NCI-H524 treated with DMSO at 0.1 percent for 48 hours (cell line): ENCODE data around the gene CHCHD1.
A peak's percentile ranks its signal among the peaks of the same experiment; 100 is the strongest.
"Not testable (repeated sequence)": the region's sequence is repeated elsewhere in the genome, so short reads cannot be mapped to it uniquely, and the experiment has no call there.

Source experiments
- DNase-seq: peaks from one replicate; lab custom pipeline; 2025; lab: John Stamatoyannopoulos, UW

The CHCHD1 gene

DNA sequence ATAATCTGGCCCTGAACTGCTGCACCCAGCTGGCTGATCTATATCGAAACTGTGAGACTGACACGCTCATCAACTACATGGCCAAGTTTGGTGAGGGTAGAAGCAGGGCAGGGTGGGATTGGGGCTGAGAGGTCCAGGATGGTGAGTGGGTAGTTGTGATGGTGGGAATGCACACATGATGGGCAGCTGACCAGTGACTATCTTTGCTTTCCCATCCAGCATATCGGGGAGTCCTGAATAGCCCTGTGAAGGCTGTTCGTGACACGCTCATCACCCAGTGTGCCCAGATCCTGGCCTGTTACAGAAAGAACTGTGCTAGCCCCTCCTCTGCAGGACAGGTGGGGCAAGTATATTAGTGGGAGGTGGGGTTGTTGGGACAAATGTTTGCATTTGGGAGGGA, 12.5 kb upstream of the CHCHD1 start:
- no peak for DNase-seq

DNA sequence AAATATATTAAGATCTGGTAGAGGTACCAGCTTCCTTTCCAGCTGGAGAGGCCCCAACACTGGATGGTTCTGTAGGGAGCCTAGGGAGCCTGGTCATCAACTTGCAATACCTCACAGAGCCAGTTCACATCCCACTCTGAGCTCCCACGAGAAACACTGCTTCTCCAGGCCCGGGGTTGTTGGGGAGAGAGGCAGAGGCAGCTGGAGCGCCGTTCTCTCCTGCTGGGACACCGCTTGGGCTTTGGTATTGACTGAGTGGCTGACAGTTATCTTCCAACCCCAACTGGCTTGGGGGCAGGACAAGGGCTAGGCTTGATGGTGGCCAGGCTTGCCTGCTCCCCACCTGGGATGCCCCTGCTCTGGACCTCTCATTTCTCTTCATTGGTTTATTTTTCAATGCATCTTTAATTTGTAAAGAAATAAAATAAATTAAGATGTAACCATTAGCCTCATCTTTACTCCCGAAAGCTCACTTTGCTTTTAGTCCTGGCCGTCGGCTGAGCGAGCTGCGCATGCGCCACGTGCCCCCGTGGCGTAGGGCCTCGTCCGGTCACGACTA, 10.0 kb upstream of the CHCHD1 start:
- no peak for DNase-seq

DNA sequence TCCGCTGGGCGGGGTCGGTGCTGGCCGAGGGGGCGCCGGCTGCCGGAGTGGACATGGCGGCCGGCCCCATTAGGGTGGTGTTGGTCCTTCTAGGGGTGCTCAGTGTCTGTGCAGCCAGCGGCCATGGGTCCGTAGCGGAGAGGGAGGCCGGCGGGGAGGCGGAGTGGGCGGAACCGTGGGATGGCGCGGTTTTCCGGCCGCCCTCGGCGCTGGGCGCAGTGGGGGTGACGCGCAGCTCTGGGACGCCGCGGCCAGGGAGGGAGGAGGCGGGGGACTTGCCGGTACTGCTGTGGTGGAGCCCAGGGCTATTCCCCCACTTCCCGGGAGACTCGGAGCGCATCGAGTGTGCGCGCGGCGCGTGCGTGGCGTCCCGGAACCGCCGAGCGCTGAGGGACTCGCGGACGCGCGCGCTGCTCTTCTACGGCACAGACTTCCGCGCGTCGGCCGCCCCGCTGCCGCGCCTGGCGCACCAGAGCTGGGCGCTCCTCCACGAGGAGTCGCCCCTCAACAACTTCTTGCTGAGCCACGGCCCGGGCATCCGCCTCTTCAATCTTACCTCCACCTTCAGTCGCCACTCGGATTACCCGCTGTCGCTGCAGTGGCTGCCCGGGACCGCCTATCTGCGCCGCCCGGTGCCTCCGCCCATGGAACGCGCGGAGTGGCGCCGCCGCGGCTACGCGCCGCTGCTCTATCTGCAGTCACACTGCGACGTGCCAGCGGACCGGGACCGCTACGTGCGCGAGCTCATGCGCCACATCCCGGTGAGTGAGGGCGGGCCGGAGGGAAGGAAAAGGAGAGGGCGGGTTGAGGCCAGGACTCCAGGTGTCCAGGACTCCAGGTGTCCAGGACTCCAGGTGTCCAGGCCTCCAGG, 9.3 kb upstream of the CHCHD1 start:
- DNase-seq: no peak

DNA sequence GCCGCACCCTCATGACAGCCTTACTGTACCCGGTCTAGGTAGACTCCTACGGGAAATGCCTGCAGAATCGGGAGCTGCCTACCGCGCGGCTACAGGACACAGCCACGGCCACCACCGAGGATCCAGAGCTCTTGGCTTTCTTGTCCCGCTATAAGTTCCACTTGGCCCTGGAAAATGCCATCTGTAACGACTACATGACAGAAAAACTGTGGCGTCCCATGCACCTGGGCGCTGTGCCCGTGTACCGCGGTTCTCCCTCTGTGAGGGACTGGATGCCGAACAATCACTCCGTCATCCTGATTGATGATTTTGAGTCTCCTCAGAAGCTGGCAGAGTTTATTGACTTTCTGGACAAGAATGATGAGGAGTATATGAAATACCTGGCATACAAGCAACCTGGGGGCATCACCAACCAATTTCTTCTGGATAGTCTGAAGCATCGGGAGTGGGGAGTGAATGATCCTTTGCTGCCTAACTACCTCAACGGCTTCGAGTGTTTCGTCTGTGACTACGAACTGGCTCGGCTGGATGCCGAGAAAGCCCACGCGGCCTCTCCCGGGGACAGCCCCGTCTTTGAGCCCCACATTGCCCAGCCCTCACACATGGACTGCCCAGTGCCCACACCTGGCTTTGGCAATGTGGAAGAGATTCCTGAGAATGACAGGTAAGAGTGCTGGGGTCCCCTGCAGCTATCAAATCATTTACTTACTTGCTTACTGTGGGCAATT, 8.5 kb upstream of the CHCHD1 start:
- DNase-seq: no peak

DNA sequence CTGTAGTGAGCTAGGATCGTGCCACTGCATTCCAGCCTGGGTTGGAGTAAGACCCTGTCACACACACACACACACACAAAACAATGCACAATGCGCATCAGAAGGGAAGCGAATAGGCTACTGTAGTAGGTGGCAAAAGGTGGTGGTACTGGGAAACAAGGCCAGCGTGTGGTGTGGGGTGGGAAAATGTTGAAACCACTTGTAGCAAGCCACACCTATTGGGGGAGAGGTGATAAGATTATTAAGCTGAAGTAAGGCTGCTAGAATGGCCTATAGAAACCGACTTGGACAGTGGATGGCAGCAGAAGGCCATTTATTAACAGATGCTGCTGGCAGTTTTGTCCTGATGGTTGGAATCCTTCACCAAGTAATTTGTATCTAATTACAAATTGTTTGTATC, 7.2 kb upstream of the CHCHD1 start:
- no peak for DNase-seq

DNA sequence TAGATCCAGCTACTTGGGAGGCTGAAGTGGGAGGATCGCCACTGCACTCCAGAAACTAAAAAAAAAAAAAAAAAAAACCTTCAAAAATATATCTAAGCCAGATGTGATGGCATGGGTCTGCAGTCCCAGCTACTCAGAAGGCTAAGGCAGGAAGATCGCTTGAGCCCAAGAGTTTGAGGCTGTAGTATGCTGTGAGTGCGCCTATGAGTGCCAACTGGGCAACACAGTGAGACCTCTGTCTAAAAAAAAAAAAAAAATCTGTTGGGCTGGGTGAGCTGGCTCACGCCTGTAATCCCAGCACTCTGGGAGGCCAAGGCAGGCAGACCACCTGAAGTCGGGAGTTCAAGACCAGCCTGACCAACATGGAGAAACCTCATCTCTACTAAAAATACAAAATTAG, 2.8 kb upstream of the CHCHD1 start:
- DNase-seq: no peak

DNA sequence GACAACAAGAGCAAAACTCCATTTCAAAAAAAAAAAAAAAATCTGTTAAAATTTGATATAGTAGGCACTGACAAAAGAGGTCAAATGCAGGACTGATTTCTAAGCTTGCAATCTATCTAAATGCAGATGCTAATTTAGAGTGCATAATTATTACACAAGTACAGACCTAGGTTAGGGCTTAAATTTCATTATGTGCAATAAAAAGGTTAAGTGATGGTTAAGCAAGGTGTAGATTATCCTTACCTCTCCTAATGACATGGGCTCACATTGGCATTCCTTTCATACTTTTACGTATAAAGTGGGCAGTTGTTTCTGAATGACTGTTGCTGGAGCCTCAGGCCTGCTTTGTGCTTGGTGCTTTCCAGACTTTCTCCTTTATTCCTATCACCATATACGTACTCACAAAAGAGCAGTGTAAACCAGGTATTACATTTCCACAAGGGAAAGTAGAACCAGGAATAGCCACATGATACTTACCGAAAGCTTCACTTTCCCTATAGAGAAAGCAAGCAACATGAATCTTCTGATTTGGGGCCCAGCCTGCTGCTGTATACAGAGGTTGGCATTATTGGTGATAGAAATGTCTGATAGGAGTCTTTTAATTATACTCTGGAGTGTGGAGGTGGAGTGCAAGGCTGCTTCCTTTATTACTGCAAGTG, 2.2 kb upstream of the CHCHD1 start:
- DNase-seq: no peak

DNA sequence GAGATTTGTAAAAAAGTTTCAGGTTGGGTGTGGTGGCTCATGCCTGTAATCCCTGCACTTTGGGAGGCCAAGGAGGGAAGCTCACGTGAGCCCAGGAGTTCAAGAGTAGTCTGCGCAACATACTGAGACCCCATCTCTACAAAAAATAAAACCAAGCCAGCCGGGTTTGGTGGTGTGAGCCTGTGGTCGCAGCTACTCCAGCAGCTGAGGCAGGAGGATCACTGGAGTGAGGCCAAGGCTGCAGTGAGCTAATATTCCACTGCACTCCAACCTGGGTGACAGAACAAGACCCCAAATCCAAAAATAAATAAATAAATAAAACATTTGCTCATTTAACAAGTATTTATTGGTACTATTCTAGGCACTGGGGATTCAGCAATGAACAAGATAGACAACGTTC, 1.5 kb upstream of the CHCHD1 start:
- DNase-seq: no peak

DNA sequence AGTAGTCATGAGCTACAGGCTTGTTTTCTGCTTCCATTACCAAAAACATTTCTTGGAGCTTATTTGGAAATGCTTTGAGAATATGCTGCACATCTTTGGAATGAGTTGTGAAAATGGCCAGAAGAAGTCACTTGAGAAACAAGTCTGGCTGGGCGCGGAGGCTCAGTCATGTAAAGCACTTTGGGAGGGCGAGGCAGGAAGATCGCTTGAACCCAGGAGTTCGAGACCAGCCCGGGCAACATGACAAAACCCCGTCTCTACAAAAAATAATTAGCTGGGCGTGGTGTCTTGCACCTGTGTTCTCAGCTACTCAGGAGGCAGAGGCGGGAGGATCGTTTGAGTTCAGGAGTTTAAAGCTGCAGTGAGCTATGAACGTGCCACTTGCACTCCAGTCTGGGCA, 882 bp upstream of the CHCHD1 start:
- DNase-seq: no peak

DNA sequence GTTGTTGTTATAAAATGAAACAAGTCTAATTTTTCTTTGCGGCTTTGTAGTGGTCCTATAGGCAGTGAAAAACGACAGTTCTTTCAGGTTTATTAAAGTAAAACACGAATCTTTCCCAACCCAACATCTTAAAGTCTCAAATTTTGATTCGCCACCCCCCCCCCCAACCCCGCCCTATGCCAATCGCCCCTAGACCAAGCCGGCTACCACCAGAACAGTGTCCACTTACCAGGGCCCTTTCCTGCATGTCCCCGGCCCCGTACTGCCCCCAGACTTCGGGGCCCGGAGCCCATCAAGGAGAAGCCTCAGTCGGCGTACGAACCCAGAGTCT, 335 bp upstream of the CHCHD1 start:
- DNase-seq: no peak

DNA sequence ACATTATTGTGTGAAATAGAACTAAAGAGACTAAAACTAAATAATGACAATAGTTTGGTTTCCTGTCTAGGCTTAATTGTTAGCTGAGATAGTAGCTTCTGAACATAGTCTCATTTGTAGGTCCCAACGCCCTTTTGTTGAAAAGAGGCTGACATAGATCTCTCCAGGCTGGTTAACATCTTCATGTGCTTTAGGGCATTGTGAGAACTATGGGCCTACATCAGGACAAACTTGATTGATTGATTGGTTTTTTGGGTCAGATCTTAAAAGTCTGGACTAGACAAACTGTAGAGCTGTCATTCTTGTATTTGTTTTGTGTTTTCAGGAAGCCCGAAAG, 869 bp downstream of the CHCHD1 start:
- DNase-seq: no peak

DNA sequence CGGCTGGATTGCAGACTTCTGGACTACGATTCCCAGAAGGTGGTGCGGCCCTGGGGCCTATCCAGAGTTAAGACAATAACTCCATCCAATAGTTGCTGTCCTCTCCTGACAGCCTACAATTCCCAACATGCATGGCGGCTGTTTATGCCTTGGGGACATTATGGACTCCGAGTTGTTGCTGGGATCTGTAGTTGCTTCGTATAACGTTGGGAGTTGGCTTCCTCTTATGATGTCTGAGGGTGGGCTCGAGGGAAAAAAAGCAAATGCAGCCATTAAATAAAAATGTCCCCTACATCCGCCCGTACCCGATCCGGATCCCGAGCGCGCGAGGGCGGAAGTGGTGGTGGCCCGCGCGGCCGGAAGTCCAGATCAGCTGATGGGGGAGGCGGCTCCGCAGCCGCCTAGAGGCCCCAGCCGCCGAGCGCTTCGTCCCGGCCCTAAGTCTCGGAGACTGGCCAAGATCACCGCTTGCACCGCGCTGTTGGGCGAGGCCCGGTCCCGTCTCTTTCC, 3.4 kb downstream of the CHCHD1 start, which contains the start of gene ZSWIM8:
Gene ZSWIM8, plus strand, starts transcription at position 396 of the 510 bp plus-strand sequence. CDS start 273 bp downstream, outside the sequence.
- peak; percentile 10 for DNase-seq

DNA sequence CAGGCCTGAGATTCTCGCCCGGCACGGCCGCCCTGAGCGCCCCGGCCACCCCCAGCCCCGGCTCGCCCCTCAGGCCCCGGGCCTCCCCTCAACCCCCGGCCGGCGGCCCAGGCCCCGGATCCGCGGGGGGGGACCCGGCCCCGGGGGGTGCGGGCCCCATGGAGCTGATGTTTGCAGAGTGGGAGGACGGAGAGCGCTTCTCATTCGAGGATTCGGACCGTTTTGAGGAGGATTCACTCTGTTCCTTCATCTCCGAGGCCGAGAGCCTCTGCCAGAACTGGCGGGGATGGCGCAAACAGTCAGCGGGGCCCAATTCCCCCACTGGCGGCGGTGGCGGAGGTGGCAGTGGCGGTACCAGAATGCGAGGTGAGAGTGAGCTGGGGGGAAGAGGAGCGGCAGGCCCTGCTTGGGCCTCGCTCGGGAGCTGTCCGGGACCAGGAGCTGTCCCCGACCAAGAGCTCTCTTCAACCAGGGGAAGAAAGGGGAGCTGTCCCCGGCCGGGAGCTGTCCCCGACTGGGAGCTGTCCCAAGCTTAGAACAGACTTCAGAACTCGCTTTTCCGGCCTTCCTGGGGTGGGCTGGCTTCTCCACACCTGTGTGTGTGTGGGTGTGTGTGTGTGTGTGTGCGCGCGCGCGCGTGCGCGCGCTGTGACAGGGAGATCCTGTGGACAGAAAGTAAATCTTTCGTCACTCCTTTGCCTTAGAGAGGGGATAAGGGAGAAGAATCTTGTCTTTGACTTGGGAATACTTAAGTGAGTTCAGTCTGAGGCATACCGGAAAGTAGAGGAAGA, 4.1 kb downstream of the CHCHD1 start:
- no peak for DNase-seq

DNA sequence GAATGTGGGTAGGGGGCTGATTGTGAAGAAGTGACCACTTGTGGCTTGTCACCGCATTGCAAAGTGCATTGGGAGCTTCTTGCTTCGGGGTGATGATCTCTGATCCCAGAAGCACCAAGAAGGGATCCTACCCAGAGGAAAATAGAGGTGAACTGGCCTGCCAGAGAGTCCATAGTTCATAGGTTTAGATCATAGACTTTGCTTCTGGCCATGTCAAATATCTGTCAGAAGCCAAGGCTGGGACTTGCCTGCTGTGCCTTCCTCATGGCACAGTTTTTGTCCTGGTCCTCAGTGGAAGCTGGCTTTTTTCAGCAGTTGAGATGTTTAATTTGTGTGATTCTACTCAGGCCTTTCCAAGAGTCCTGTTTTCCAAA, 4.7 kb downstream of the CHCHD1 start:
- DNase-seq: no peak

DNA sequence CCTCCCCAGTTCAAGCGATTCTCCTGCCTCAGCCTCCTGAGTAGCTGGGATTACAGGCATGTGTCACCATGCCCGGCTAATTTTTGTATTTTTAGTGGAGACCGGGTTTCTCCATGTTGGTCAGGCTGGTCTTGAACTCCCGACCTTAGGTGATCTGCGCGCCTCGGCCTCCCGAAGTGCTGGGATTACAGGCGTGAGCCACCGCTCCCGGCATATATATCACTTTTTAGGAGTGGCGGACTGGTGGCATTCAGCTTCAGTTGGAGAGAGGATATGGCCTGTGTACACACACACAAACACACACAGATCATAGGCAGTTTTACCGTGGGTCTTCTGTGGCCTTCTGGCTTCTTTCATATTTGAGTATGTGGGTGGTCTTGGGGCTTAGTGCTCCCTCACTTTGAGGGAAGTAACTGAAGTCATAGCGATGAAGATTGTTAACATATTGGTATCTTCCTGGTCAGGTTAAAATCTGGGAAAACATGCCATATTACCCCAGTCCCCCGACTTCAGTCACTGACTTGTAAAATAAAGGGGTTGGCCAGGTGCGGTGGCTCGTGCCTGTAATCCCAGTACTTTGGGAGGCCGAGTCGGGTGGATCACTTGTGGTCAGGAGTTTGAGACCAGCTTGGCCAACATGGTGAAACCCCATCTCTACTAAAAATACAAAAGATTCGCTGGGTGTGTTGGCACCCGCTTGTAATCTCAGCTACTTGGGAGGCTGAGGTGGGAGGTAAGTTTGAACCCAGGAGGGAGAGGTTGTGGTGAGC, 5.4 kb downstream of the CHCHD1 start:
- DNase-seq: not testable (repeated sequence)

DNA sequence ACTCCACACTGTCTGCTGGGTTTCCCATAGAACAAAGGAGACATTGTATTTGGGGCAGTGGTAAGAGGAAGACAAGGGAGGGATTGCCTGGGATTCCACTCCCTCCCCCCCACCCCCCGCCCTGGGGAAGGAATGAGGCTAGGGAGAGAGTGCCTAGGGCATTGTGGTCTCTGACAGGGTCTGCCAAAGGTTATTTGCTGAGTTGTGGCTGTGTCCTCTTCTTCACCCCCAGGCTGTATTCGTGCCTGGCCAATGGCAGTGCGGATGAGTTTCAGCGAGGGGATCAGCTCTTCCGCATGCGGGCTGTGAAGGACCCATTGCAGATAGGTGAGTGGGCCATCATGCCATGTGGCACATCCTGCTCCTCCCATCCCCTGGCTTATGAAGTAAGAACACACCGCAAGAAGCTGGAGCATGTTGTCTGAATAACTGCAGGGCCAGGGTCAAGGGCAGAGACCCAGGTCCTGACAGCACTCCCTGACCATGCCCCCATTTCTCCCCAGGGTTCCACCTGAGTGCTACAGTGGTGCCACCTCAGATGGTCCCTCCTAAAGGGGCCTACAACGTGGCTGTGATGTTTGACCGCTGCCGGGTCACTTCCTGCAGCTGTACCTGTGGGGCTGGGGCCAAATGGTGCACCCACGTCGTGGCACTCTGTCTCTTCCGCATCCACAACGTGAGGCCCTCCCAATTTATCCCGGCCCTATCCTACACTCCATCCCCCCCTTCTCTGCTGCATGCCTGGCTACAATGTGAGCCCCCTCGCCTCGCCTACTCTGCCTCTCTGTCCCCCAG, 7.2 kb downstream of the CHCHD1 start:
- no peak for DNase-seq

DNA sequence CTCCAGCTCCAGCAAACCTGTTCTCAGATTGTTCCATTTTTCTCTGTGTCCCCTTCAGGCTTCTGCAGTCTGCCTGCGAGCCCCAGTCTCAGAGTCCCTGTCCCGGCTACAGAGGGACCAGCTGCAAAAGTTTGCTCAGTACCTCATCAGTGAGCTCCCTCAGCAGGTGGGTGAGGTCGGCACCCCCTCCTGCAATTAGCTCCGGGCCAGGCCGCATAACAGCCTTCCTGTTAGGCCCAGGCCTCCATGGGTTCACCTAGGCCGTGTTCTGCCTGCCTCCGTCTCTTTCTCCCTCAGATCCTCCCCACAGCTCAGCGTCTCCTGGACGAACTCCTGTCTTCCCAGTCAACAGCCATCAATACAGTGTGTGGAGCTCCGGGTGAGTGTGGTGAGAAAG, 7.8 kb downstream of the CHCHD1 start:
- no peak for DNase-seq

DNA sequence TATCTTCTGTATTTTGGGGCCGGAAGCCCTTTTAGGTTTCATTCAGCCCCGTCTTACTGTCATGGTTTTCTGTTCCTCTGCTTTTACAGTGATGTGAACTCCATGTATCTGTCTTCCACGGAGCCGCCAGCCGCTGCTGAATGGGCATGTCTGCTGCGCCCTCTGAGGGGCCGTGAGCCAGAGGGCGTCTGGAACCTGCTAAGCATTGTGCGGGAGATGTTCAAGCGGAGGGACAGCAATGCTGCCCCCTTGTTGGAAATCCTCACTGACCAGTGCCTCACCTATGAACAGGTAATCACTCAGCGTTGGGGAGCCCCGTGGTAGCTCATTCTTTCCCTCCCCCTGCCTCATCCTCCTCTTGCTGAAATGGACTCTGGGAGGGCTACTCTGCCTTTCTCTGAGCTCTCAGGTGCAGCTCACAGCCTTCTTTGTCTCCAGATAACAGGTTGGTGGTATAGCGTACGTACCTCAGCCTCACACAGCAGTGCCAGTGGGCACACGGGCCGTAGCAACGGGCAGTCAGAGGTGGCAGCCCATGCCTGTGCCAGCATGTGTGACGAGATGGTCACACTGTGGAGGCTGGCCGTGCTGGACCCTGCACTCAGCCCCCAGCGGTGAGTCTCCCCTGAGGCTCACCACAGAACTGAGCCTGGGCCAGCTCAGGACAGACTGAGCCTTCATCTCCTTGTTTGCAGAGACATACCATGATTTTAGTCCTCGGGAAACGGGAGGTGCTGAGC, 9.2 kb downstream of the CHCHD1 start:
- no peak for DNase-seq

DNA sequence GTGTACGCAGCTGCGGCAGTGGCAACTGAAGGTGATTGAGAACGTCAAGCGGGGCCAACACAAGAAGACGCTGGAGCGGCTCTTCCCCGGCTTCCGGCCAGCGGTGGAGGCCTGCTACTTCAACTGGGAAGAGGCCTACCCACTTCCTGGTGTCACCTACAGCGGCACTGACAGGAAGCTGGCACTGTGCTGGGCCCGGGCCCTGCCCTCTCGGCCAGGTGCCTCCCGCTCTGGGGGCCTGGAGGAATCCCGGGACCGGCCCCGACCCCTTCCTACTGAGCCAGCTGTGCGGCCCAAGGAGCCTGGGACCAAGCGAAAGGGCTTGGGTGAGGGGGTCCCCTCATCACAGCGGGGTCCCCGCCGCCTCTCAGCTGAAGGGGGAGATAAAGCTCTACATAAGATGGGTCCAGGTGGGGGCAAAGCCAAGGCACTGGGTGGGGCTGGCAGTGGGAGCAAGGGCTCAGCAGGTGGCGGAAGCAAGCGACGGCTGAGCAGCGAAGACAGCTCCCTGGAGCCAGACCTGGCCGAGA, 10.1 kb downstream of the CHCHD1 start:
- DNase-seq: no peak
